H1 (cell line): ENCODE measurements around the gene AKIRIN2. TPM values are rescaled to one million over a fixed set of nuclear protein-coding genes. Genes with fewer than 3 reads are reported as not detected.
A peak's percentile ranks its signal among the peaks of the same experiment; 100 is the strongest.

Experiments used
- BRCA1 ChIP-seq: IDR thresholded peaks from 2 replicates; pipeline ENCODE4 v1.6.1; 2012; ENCODE audit warnings: low read depth, low read length, improper control_type of control experiment
- CBX5 ChIP-seq: fragments of 300-800, 300-1000 bp; sonication (generic); IDR thresholded peaks from 2 replicates; pipeline ENCODE4 v1.7.1; 2016; ENCODE audit warnings: antibody characterized with exemption, low read length, low read depth
- CEBPB ChIP-seq: IDR thresholded peaks from 2 replicates; pipeline ENCODE4 v1.6.1; 2012; ENCODE audit warnings: low read depth, low read length
- CHD1 ChIP-seq: IDR thresholded peaks from 2 replicates; pipeline ENCODE4 v1.6.1; 2012; ENCODE audit warnings: low read depth, low read length, improper control_type of control experiment
- CTBP2 ChIP-seq: IDR thresholded peaks from 2 replicates; pipeline ENCODE4 v1.7.0; 2011; ENCODE audit warnings: borderline replicate concordance, mild to moderate bottlenecking, moderate library complexity, mixed read lengths, low read length; ENCODE audit not compliant: insufficient read depth, insufficient read length
- EGR1 ChIP-seq: IDR thresholded peaks from 2 replicates; pipeline ENCODE4 v1.6.1; 2011; ENCODE audit warnings: low read depth, low read length, borderline replicate concordance
- JUND ChIP-seq: IDR thresholded peaks from 2 replicates; pipeline ENCODE4 v1.6.1; 2011; ENCODE audit warnings: mild to moderate bottlenecking, improper control_type of control experiment, low read length
- PHF8 ChIP-seq: fragments of 200-600 bp; sonication (generic); conservative IDR thresholded peaks from 2 replicates; pipeline ENCODE4 v1.7.1; 2012; ENCODE audit warnings: low read depth, mild to moderate bottlenecking, inconsistent platforms, low read length, moderate library complexity
- RBBP5 ChIP-seq: IDR thresholded peaks from 2 replicates; pipeline ENCODE4 v1.7.1; 2012; ENCODE audit warnings: low read depth, mild to moderate bottlenecking, inconsistent platforms, low read length, moderate library complexity, borderline replicate concordance
- RFX5 ChIP-seq: IDR thresholded peaks from 2 replicates; pipeline ENCODE4 v1.6.1; 2011; ENCODE audit warnings: low read depth, low read length, improper control_type of control experiment, borderline replicate concordance
- SIRT6 ChIP-seq: IDR thresholded peaks from one replicate; pipeline ENCODE4 v1.7.1; 2012; ENCODE audit warnings: low read length, inconsistent platforms
- polyA plus RNA-seq, 7 experiments: library from polyadenylated mRNA; depleted of rRNA in 3 of 7; stranded (reverse) in 5 of 7; unstranded in 2 of 7; fragments of >200 nt in 5 of 7; fragments of 200-250 nt in 2 of 7; gene quantifications; 1 replicate in 5 of 7; 2 replicates in 1 of 7; 4 replicates in 1 of 7; pipeline versions ENCODE4 v1.2.1 to v1.2.3, GENCODE V29; 2011 to 2013; ENCODE audit warnings: missing spikeins in 2 of 7, mixed read lengths in 2 of 7
- total RNA-seq: library from RNA; stranded (reverse); fragmentation: NEBNext Ultra II Directional; extraction: Animal tissue kit (Norgen Biotek cat#: 25700); gene quantifications from 2 replicates; pipeline ENCODE4 v1.2.1, GENCODE V29; 2021
- TF ChIP-seq, protein P1 (sequence below): IDR thresholded peaks from 2 replicates; pipeline ENCODE4 v1.6.1; 2011; ENCODE audit warnings: low read depth, mild to moderate bottlenecking, low read length; ENCODE audit not compliant: insufficient read depth

AKIRIN2 gene
- total and polyA plus RNA-seq, 2 of the 8 experiments (the other 6 are each of a cell fraction or from before 2014, with no cell fraction given): 35.6 to 75.3 TPM

DNA sequence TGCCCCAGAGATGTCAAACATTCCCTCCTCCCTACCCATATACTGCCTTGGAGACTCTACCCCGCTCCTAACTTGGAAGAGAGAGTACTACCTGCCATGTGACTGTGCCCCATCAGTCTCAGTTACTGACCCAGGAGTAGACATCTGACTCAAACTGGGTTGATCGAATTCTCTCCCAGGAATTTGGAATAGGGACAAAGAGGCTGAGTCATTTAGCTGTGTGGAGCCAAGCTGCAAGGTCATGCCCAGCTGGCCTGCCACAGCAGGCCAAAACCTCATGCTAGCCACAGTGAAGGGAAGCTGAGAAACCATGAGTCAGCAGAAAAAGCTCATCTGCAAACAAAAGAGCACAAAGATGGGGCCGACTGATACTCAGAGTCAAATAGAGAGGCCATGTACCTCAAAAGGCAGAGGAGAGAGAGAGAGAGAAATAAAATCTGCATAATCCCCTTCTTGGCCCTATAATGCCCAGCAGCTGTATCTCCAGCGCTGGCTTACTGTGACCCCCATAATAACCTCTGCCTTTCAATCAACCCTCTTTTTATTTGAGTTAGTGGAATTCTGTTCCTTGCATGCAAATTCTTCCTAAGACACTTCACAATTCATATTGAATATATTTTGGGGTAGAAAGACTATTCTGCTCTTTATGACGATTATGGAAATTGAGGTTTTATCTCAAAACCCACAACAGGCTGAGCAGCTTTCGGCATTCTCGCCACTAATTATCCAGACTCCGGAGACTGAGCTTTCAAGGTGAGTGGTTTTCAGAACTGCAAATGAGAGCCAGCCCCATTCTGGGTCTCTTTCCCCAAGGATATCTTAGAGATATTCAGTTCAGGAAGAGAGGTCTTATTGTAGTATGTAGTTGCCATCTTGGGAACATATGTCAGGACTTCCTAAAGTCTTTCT is 21.4 kb upstream of the AKIRIN2 start (continued):
- TF ChIP-seq SIRT6: no peak
- TF ChIP-seq RFX5: no peak
- no peak for TF ChIP-seq CEBPB
- TF ChIP-seq PHF8: no peak
- TF ChIP-seq CTBP2: no peak
- TF ChIP-seq, protein P1, sequence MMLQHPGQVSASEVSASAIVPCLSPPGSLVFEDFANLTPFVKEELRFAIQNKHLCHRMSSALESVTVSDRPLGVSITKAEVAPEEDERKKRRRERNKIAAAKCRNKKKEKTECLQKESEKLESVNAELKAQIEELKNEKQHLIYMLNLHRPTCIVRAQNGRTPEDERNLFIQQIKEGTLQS: no peak
- TF ChIP-seq CHD1: no peak
- no peak for TF ChIP-seq BRCA1
- TF ChIP-seq CBX5: no peak
- TF ChIP-seq JUND: peak; percentile 87
- no peak for TF ChIP-seq RBBP5
- TF ChIP-seq EGR1: no peak
